NCI-H146 treated with DMSO at 0.1 percent for 48 hours (cell line): ENCODE measurements around the gene KANK2.
"Not testable (repeated sequence)": the region's sequence is repeated elsewhere in the genome, so short reads cannot be mapped to it uniquely, and the experiment has no call there.

Experiments used
- DNase-seq: peaks from one replicate; lab custom pipeline; 2025; ENCODE audit not compliant: unreplicated experiment; lab: John Stamatoyannopoulos, UW

KANK2 gene

DNA sequence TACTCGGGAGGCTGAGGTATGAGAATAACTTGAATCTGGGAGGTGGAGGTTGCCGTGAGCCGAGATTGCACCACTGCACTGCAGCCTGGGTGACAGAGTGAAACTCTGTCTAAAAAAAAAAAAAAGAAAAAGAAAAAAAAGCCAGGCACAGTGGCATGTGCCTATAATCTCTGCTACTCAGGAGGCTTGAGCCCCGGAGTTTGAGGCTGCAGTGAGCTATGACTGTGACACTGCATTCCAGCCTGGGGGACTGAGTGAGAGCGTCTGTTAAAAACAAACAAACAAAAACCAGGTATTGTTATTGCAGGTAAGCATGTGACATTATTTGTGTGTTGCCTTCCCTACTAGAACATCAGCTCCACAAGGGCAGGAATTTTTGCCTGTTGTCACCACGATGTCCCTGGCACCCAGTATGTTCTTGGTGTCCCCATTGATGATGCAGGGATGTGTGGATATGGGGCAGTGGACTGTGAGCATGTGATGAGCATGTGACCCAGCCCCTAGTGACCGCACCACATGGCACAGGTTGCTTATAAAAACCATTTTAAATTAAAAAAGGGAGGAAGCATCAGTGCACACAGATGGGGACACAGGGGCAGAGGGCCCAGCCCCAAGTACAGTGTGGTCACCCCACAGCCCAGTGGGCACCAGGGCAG, 1.6 kb upstream of the KANK2 start:
- no peak for DNase-seq

DNA sequence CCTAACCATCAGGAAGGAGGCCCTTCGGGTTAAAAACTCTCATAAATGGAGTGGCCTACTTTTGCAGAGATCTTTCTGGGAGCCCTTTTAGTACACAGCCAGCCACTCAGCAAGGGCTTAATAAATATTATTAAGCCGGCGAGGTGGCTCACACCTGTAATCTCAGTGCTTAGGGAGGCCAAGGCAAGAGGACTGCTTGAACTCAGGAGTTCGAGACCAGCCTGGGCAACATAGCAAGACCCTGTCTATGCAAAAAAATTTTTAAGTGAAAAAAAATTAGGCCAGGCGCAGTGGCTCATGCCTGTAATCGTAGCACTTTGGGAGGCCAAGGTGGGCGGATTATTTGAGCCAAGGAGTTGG, 810 bp upstream of the KANK2 start:
- no peak for DNase-seq

DNA sequence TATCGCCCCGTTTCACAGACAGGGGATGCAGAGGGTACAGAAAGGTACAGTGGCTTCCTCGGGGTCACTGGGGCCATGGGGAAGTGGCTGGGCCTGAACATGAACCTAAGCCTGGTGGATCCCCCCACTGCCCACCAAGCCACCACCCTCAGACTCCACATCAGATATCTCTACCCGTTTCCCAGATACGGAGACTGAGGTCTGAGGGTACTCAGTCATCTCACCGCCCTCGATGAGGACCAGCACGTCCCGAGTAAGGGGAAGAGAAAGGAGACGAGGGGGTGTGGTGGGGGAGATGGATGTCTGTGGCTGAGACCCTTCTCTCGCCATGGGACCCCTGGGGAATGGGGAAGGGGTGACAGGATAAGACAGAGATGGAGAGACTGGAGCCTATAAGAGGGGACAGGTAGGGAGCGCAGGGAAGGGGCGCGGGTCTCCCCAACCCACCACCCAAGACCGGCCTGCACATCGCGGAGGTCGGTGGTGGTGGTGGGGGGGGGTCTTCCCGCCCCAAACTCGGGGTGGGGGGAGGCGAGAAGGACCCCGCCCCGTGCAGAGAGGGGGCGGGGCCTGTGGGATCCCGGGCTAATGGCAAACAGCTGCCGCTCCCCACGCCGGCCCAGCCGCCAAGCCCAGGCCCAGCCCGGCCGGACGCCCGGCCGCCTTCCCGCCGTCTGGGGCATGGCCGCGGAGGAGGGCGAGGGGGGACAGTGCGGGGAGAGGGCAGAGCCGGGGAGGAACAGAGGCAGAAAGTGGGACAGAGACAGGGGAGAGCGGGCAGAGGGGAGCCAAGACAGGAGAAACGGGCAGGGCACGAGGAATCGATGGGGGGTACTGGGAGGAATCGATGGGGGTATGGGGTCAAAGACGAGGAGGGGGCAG, 698 bp downstream of the KANK2 start:
- no peak for DNase-seq

DNA sequence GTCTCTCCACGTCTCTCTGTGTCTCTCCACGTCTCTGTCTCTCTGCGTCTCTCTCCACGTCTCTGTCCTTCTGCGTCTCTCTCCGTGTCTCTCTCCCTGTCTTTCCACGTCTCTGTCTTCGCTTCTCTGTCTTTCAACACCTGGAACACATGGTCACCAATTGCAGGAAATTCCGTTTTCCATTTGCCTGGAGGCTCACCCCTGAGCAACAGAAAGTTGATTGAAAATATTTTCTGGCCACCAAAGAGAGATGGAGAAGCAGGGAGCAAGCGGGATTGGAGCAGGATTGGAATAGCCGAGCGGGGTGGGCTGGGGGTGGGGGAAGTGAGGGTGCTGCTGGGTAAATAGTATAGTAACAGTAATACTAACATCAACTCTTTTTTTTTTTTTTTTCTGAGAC, 1.7 kb downstream of the KANK2 start:
- DNase-seq = no peak

DNA sequence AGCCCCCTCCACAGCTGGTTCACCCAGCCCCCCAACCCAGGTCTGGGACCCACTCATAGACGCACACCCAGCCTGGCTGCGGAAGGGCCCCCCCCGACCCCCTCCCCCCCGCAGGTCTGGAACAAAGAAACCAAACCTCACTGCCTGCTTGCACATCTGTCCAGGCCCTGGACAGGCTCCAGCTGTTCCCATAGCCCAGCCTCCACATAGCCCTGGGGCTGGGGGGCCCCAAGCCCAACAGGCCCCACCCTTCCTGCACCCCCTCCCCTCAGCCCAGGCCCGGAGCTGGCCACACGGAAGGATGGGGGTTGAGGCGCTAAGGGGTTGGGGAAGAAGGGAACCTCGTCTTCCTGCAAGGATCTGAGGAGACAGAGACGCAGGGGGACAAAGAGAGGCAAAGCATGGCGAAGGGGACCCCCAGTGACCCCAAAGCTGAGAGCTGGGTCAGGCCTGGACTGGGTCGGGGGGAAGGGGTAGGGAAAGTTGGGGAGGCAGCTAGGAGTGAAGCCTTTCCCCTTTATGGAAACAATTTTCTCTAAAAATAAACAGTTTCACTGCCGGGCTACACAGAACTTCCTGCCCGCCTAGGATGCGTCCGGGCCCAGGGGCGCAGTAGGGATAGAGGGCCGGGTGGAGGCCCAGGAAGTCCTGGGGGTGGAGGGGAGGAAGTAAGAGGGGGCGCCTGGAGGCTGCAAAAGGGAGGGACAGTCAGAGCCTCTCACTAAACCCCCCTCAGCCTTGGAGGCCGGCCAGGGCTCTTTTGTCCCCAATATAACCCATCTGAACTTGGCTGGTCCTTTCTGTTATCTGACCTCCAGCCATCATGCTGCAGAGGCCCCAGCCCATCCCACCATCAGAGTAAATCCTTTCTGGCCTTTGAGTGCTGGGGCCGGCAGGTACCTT, 2.4 kb downstream of the KANK2 start:
- no peak for DNase-seq

DNA sequence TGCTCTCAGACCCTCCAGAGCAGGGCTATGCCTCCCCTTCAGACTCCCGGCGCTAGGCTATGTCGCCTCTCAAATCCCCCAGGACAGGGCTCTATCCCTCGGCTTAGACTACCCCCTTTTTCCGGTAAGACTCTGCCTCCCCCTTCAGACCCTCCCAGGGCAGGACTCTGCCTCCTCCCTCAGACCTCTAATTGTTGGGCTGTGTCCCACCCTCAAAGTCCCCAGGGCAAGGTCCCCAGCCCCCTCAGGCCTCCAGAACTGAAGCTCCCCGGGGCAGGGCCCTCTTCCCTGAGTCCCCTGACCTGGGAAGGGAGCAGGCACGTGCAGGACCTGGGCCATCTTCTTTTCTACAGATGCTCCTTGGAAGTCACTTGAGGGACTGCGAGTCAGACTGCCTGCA, 3.2 kb downstream of the KANK2 start:
- DNase-seq = no peak

DNA sequence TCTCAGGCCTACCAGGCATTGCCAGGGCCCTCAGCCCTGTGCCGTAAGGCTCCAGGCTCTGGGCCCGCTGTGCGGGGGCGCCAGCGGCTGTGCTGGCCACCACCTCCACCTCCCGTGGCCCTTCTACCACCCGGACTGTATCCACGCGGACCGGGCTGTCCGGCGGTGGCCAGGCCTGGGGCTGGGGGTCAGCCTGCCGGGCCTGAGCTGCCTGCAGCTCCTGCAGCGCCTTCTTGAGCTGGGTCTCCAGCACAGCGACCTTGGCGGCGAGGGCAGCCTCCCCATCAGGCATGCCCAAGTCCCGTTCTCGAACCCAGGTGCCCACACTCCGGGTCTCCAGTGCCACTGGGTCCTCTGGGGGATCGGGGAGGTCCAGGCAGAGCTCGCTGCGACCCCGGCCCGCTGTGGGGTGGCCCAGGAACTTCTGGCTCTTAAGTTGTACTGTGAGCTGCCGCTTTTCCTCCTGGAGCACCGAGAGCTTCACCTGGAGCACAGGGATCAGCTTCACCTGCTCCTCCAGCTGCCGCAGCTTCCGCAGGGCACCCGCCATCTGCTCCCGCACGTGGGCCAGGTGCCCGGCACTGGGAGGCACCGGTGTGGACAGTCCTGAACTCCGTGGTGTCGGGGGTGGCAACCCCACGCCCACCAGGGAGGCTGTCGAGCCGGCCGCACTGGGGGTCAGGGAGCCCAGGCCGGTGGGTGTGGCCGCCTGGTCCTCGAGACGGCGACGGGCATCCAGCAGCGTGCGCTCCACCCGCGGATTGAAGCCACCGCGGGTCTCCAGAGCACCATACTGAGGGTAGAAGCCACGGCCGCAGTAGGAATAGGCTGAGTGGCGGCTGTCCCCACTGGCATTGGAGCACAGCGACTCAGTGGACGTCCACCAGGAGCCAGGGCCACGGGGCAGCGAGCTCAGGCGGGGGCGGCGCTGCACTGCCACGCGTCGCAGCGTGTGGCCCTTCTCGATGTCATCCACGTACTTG, 4.1 kb downstream of the KANK2 start:
- DNase-seq = no peak

DNA sequence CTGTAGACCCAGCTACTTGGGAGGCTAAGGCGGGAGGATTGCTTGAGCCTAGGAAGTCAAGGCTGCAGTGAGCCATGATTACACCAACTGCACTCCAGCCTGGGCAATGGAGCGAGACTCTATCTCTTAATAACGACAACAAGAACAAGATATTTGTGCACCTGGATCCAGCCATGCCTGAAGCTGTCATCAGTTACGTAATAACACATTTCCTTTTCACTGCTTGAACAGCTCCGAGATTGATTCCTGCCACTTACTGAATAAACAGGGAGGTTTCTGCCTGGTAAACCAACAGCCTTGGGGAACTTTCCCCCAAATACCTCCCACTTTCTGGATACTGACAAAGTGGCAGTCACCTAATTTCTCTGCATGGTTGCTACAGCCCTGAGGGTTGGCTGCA, 5.4 kb downstream of the KANK2 start:
- no peak for DNase-seq

DNA sequence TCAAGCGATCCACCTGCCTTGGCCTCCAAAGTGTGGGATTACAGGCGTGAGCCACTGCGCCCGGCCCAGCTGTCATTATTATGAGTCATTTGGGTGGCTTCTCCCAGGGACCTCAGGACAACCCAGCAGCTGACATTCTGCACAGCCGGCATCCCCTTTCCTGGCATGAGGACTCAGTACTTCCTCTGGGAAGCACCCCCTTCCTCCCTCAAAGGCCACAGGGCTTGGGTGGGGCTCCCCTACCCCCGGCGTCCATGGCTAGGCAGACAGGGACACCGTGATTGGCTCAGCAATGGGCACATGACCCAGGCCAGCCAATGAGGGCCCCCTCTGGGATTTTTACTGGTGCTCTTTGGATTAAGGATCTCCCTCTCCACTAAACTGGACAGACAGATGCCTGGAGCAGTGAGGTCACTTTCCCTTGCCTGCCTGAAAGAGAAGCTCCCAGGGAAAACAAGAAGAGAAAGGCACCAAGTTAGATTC, 6.0 kb downstream of the KANK2 start:
- no peak for DNase-seq

DNA sequence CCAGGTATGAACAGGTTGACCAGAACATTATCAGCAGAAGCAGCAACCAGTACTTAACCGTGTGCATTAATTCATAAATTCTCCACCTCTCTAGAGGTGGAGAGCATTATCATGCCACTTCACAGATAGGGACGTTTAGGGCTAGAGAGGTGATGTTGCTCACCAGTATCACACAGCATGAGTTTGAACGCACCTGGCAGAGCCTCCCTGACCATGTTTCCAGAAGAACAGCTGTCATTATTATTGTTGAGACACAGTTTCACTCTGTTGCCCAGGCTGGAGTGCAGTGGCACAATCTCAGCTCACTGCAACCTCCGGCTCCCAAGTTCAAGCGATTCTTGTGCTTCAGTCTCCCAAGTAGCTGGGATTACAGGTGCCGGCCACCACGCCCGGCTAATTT, 6.8 kb downstream of the KANK2 start:
- no peak for DNase-seq

DNA sequence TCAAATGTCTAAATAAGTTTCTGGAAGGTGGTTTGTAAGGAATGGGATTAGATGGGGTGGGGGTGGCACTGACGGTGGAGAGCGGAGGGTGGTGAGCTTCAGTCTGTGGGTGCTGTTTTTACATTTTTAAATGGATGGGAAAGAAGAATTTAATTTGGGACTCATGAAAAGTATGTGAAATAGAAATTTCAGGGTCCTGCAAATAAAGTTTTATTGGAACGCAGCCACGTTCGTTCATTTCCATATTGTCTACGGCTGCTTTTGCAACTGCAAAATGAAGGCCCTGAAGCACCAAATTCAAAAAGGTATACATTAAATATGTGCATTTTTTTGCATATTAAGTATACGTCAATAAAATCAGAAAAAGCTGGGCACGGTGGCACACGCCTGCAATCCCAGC, 9.9 kb downstream of the KANK2 start:
- DNase-seq = no peak

DNA sequence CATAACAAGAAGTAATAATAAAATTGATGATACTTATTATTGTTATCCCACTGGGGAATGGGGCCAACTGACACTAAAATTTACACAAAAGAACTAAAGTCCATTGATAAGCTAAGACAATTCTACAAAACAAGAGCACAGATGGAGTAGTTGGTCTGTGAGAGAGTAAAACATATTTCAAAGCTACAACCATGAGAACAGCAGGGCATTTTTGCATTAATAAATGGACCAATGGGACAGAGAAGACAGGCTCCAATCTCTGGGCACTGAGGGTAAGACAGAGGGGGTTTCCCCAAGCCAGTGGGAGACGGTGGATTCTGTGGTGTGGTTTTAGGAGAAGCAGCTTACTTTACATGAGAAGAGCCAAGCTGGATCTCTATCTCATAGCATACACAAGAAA, 14.4 kb downstream of the KANK2 start:
- DNase-seq = no peak

DNA sequence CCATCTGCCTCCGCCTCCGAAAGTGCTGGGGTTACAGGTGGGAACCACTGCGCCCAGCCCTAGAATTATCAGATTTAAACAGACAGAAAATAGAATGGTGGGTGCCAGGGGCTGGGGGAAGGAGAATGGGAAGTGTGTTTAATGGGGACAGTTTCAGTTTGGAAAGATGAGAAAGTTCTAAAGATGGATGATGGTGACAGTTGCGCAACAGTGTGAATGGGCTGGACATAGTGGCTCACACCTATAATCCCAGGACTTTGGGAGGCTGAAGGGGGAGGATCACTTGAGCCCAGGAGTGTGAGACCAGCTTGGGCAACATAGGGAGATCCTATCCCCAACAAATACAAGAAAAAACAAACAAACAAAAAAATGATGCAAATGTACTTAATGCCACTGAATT, 15.9 kb downstream of the KANK2 start:
- no peak for DNase-seq

DNA sequence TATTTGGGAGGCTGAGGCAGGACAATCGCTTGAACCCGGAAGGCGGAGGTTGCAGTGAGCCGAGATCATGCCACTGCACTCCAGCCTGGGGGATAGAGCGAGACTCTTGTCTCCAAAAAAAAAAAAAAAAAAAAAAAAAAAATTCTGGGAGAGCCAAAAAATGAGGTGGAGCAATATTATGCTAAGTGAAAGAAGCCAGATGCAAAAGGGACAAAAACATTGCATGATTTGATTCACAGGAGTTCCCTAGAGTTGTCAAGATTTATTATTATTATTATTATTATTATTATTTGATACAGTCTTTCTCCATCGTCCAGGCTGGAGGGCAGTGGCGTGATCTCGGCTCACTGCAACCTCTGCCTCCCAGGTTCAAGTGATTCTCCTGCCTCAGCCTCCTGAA, 16.4 kb downstream of the KANK2 start:
- not testable (repeated sequence) for DNase-seq

DNA sequence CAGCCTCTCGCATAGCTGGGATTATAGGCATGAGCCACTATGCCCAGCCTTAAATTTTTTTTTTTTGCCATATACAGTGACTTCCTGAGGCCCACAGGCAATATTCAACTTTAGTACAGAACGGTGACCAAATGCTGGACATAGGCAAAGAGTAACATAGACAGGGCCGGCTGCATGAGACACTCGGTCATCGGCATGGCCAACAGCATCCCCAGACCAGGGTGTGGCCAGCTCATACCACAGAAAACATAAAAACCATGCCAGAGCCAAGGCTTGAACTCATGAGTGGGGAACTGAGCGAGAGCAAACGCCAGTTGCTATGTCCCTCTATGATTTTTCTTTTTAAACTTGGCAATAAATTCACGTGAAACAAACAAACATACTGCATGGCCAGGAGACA, 17.0 kb downstream of the KANK2 start:
- DNase-seq = no peak

DNA sequence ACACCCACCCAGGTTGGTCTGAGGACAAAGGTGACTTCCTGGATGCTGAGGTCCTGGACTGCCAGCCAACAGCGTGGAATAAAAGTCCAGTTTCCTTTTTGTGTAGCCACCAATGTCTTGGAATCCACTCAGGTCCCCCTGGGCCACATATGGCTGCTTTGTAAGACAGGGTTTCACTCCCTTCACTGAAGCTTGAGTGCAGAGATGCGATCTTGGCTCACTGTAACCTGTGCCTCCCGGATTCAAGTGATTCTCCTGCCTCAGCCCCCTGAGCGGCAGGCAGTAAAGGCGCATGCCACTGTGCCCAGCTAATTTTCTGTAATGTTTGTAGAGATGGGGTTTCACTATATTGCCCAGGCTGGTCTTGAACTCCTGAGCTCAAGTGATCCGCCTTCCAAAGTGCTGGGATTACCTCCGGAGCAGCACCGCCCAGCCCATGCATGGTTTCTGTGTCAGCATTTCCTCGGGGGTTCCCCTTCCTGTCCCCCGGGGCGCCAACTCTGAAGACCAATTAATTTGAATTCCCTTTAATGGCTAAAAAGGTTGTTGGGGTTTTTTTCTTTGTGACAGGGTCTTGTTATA, 17.5 kb downstream of the KANK2 start:
- DNase-seq = no peak

DNA sequence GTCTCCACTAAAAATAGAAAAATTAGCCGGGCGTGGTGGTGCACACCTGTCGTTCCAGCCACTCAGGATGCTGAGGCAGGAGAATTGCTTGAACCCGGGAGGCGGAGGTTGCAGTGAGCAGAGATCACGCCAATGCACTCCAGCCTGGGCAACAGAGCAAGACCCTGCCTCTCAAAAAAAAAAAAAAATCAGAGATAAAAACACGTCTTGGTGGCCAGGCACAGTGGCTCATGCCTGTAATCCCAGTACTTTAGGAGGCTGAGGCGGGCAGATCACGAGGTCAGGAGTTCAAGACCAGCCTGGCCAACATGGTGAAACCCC, 18.2 kb downstream of the KANK2 start:
- DNase-seq = not testable (repeated sequence)

DNA sequence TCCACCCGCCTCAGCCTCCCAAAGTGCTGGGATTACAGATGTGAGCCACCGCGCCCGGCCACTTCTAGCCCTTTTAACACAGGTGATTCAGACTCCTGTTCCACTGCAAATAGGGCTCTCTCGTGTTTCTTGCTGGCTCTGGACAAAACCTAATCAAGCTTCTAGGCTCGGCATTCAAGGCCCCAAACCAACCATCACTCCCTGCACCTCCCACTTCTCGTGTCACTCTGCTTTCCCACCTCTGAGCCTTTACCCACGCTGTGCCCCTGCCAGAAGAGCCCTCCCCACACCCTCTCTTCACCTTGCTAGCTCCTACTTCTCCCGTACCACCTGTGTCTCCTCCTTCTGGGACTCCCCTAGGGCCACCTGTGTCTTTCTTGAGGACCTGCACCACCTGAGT, 19.8 kb downstream of the KANK2 start:
- no peak for DNase-seq

DNA sequence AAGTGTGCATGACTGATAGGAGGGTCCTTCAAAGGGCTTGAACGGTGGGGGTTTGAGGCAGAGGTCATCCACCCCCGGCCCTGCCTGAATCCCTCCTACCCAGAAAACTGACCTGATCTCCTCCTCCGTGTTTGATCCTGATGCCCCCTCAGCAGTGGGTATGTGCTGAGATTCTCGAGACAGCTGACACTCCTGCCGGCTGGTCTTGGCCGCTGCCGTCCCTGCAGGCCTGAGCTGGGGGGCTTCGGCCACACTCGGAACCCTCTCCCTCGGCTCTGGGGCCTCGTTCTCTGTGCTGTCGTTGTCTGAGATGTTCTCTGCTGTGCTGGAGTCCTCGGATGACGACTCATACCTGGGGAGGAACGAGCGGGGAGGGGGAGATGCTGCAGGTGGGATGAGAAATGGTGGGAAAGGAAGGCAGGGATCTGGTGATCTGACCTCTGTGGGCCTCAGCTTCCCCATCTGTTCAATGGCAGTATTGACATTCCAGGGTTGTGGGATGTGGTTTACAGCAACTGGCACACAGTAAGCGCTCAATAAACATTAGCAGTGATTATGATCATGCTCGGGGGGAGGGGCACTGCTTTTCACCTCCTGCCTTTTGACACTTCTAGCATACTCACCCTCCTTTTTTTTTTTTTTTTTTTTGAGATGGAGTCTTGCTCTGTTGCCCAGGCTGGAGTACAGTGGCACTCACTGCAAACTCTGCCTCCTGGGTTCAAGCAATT, 20.7 kb downstream of the KANK2 start:
- no peak for DNase-seq

DNA sequence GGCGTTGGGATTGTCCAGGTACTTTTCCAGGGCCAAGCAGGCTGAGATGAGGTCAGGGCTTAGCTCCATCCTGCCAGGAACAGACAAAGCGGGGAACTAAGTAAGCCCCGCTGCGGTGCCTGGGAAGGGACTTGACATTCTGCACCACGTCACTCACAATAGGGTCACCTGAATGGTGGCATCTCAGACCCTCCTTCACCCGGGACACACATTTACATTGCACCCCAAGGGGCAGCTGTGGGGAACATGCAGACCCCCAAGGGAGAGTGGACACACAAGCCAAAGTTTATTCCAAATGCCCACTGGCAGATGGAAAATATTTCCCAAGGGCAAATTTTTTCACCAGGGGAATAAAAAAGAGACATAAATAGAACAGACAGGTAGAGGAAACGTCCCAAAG, 21.4 kb downstream of the KANK2 start:
- DNase-seq = no peak
